ENCODE measurements around the gene CACNB2.

- TF ChIP-seq, protein P1, sequence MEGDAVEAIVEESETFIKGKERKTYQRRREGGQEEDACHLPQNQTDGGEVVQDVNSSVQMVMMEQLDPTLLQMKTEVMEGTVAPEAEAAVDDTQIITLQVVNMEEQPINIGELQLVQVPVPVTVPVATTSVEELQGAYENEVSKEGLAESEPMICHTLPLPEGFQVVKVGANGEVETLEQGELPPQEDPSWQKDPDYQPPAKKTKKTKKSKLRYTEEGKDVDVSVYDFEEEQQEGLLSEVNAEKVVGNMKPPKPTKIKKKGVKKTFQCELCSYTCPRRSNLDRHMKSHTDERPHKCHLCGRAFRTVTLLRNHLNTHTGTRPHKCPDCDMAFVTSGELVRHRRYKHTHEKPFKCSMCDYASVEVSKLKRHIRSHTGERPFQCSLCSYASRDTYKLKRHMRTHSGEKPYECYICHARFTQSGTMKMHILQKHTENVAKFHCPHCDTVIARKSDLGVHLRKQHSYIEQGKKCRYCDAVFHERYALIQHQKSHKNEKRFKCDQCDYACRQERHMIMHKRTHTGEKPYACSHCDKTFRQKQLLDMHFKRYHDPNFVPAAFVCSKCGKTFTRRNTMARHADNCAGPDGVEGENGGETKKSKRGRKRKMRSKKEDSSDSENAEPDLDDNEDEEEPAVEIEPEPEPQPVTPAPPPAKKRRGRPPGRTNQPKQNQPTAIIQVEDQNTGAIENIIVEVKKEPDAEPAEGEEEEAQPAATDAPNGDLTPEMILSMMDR (IDR thresholded peaks at IDR 0.05; ENCODE audit: low read depth, low read length, poor library complexity, severe bottlenecking): no peak
- TF ChIP-seq EZH2phosphoT487 (IDR thresholded peaks at IDR 0.05; ENCODE audit: borderline replicate concordance, low read length): no peak
These were observed 150.6 kb downstream of the CACNB2 start for GRCh38 chr10:18290651-18291313.

All from DOHH2 (cell line).